ENCODE measurements around the gene ZNF594. TPM values are rescaled to one million over a fixed set of nuclear protein-coding genes. Genes with fewer than 3 reads are reported as not detected.
"Not testable (repeated sequence)": the region's sequence is repeated elsewhere in the genome, so short reads cannot be mapped to it uniquely, and the experiment has no call there.

The ZNF594 gene
- polyA plus RNA-seq, 3 donors from 2014 or later, result 0.54 to 2.1 TPM; not detected in 1

GRCh38 chr17:5138198-5138544, 53.5 kb downstream of the ZNF594 start:
- not testable (repeated sequence) for H3K27me3 Mint-ChIP-seq (ENCODE audit: low read depth in 3 of 3); DNase-seq; H3K27ac Mint-ChIP-seq; H3K4me1 Mint-ChIP-seq; H3K36me3 Mint-ChIP-seq; H3K9me3 Mint-ChIP-seq; H3K4me3 Mint-ChIP-seq

GRCh38 chr17:5137511-5138197, 54.0 kb downstream of the ZNF594 start:
- not testable (repeated sequence) for H3K9me3 Mint-ChIP-seq; DNase-seq; H3K27ac Mint-ChIP-seq; H3K4me3 Mint-ChIP-seq; H3K36me3 Mint-ChIP-seq; H3K27me3 Mint-ChIP-seq (ENCODE audit: low read depth in 3 of 3); H3K4me1 Mint-ChIP-seq

GRCh38 chr17:5136580-5137412, 54.9 kb downstream of the ZNF594 start:
- H3K36me3 Mint-ChIP-seq; H3K4me1 Mint-ChIP-seq; H3K27ac Mint-ChIP-seq; DNase-seq; H3K9me3 Mint-ChIP-seq; H3K27me3 Mint-ChIP-seq (ENCODE audit: low read depth in 3 of 3); H3K4me3 Mint-ChIP-seq: not testable (repeated sequence)

- Mint-ChIP-seq H3K4me3 (no peak overlapping the region), H3K27ac (peak overlapping the region in 1 of 6 donors; percentile 28), H3K9me3 (no peaks in the 10 kb centered on the region), H3K4me1 (no peaks in the 10 kb centered on the region), H3K27me3 (ENCODE audit: low read depth in 3 of 3) (peaks cover 2% of the 10 kb centered on the region in 3 donors), H3K36me3 (no peaks in the 10 kb centered on the region)
- DNase-seq, result no peak
These were observed 55.7 kb downstream of the ZNF594 start for GRCh38 chr17:5135726-5136579.

- H3K27ac Mint-ChIP-seq, result not testable (repeated sequence)
These were observed 56.4 kb downstream of the ZNF594 start for GRCh38 chr17:5135131-5135712.

GRCh38 chr17:5134571-5134970, 57.1 kb downstream of the ZNF594 start:
- H3K9me3 Mint-ChIP-seq; H3K27me3 Mint-ChIP-seq (ENCODE audit: low read depth in 3 of 3); H3K4me3 Mint-ChIP-seq; H3K4me1 Mint-ChIP-seq; H3K27ac Mint-ChIP-seq; H3K36me3 Mint-ChIP-seq; DNase-seq: not testable (repeated sequence)

More at GRCh38 chr17:5135131-5135712, 56.4 kb downstream of the ZNF594 start:
- not testable (repeated sequence) for H3K36me3 Mint-ChIP-seq; H3K27me3 Mint-ChIP-seq (ENCODE audit: low read depth in 3 of 3); DNase-seq; H3K4me3 Mint-ChIP-seq; H3K4me1 Mint-ChIP-seq; H3K9me3 Mint-ChIP-seq

- H3K27me3 Mint-ChIP-seq (ENCODE audit: low read depth in 3 of 3); H3K4me1 Mint-ChIP-seq; H3K9me3 Mint-ChIP-seq; H3K27ac Mint-ChIP-seq; H3K36me3 Mint-ChIP-seq; DNase-seq; H3K4me3 Mint-ChIP-seq: not testable (repeated sequence)
These were observed 57.7 kb downstream of the ZNF594 start for GRCh38 chr17:5133961-5134360.

GRCh38 chr17:5133311-5133710, 58.4 kb downstream of the ZNF594 start:
- H3K9me3 Mint-ChIP-seq, result no peaks in the 10 kb centered on the region
- no peaks in the 10 kb centered on the region for H3K4me1 Mint-ChIP-seq
- H3K27me3 Mint-ChIP-seq (ENCODE audit: low read depth in 3 of 3), result peaks cover 1 to 2% (median 2%) of the 10 kb centered on the region in 3 donors
- no peak overlapping the region for H3K4me3 Mint-ChIP-seq
- DNase-seq, result no peak
- H3K36me3 Mint-ChIP-seq, result no peaks in the 10 kb centered on the region
- no peak overlapping the region for H3K27ac Mint-ChIP-seq

GRCh38 chr17:5132503-5133225, 59.0 kb downstream of the ZNF594 start:
- H3K27ac Mint-ChIP-seq; H3K36me3 Mint-ChIP-seq; H3K4me3 Mint-ChIP-seq; DNase-seq; H3K4me1 Mint-ChIP-seq; H3K9me3 Mint-ChIP-seq; H3K27me3 Mint-ChIP-seq (ENCODE audit: low read depth in 3 of 3): not testable (repeated sequence)

GRCh38 chr17:5131799-5132502, 59.7 kb downstream of the ZNF594 start:
- not testable (repeated sequence) for H3K36me3 Mint-ChIP-seq; H3K9me3 Mint-ChIP-seq; H3K4me1 Mint-ChIP-seq; DNase-seq; H3K27me3 Mint-ChIP-seq (ENCODE audit: low read depth in 3 of 3); H3K27ac Mint-ChIP-seq; H3K4me3 Mint-ChIP-seq

- peaks cover 0 to 4% (median 2%) of the 10 kb centered on the region in 3 donors for H3K27me3 Mint-ChIP-seq (ENCODE audit: low read depth in 3 of 3)
- H3K36me3 Mint-ChIP-seq, result no peaks in the 10 kb centered on the region
- no peaks in the 10 kb centered on the region for H3K9me3 Mint-ChIP-seq
- H3K27ac Mint-ChIP-seq, result no peak overlapping the region
- no peak overlapping the region for H3K4me3 Mint-ChIP-seq
- DNase-seq, result no peak
- no peaks in the 10 kb centered on the region for H3K4me1 Mint-ChIP-seq
These were observed 60.4 kb downstream of the ZNF594 start for GRCh38 chr17:5131146-5131715.

GRCh38 chr17:5130687-5131086, 61.0 kb downstream of the ZNF594 start:
- H3K27me3 Mint-ChIP-seq (ENCODE audit: low read depth in 3 of 3), result not testable (repeated sequence)

GRCh38 chr17:5130261-5130660, 61.4 kb downstream of the ZNF594 start:
- H3K27ac Mint-ChIP-seq; H3K4me3 Mint-ChIP-seq; DNase-seq; H3K9me3 Mint-ChIP-seq; H3K36me3 Mint-ChIP-seq; H3K4me1 Mint-ChIP-seq; H3K27me3 Mint-ChIP-seq (ENCODE audit: low read depth in 3 of 3): not testable (repeated sequence)

More at GRCh38 chr17:5130687-5131086, 61.0 kb downstream of the ZNF594 start:
- not testable (repeated sequence) for H3K4me1 Mint-ChIP-seq, H3K4me3 Mint-ChIP-seq, H3K9me3 Mint-ChIP-seq, H3K27ac Mint-ChIP-seq, DNase-seq, H3K36me3 Mint-ChIP-seq

Data from immature natural killer cell (primary cell).